SHP77 (cell line): Measurements from ENCODE around the gene PPIB.

Source experiments
- DNase-seq, 2 experiments: peaks; one replicate each; lab custom pipeline; 2025; lab: John Stamatoyannopoulos, UW

PPIB gene

GRCh38 chr15:64158363-64159134 is 4.3 kb downstream of the PPIB start:
- no peak for DNase-seq

GRCh38 chr15:64157599-64158125 is 5.2 kb downstream of the PPIB start:
- no peak for DNase-seq

DNA sequence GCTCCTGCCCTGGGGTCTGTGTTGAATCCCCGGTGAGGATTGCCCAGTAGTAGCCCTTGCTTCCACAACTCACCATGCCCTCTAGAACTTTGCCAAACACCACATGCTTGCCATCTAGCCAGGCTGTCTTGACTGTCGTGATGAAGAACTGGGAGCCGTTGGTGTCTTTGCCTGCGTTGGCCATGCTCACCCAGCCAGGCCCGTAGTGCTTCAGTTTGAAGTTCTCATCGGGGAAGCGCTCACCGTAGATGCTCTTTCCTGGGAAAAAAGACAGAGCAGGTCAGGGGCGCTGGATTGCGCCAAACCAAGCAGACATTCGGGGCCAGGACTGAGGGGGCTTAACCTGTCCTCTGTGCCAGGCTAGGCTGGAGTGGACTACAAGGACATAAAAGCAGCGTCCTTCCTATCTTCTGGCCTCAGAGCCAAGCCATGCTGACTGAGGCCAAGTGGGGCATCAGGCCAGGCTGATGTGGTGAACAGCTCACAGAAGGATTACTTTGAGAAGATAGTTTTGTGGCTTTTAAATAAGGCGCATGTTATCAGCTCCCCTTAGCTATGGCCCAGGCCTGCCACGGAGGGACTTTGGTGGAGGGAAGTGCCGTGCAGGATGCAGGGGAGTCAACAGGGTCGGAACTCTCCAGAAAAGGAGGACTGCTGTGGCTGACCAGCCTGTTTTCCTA is 6.0 kb downstream of the PPIB start:
- no peak for DNase-seq

GRCh38 chr15:64155802-64156651 is 6.8 kb downstream of the PPIB start:
- no peak for DNase-seq

DNA sequence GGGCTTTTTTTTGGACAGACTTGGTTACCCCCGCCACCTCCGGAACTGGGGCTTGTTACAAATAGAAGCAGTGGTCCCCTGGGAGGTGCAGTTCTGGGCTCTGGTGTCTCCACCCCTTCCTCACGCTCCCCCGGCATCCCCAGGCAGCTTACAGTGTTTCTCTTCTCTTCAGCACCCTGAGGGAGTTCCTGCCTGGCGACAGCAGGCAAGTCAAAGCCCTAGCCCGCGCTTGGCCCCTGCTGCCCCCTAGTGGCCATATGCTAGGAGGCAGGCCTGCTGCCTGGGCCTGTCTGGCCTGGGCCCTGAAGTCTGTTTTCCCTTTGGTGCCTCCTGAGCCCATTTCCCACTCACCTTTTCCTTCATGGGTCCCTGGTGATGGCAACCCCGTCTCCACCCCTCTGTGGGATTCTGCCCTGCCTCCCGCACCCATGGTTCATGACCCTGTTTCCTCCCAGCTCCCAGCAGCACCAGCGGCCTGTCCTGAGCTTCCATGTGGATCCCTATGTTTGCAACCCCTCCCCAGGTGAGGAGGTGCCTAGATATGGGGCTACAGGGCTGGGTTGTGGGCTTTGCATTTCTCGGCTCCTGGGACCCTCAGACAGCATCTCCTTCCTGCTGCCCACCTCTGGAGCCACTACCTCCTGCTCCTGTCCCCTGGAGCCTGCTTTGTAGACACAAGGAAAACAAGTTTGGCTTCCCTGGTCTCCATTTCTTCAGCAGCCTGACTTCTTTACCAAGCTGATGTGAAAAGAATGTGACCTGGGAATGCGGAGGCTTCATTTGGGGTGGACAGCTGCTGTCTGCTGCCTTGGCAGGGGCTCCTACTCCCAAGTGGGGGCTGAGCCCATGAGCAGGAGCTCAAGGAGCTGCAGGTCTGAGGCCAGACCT is 9.1 kb downstream of the PPIB start:
- peak; percentile 84 to 87 for DNase-seq

DNA sequence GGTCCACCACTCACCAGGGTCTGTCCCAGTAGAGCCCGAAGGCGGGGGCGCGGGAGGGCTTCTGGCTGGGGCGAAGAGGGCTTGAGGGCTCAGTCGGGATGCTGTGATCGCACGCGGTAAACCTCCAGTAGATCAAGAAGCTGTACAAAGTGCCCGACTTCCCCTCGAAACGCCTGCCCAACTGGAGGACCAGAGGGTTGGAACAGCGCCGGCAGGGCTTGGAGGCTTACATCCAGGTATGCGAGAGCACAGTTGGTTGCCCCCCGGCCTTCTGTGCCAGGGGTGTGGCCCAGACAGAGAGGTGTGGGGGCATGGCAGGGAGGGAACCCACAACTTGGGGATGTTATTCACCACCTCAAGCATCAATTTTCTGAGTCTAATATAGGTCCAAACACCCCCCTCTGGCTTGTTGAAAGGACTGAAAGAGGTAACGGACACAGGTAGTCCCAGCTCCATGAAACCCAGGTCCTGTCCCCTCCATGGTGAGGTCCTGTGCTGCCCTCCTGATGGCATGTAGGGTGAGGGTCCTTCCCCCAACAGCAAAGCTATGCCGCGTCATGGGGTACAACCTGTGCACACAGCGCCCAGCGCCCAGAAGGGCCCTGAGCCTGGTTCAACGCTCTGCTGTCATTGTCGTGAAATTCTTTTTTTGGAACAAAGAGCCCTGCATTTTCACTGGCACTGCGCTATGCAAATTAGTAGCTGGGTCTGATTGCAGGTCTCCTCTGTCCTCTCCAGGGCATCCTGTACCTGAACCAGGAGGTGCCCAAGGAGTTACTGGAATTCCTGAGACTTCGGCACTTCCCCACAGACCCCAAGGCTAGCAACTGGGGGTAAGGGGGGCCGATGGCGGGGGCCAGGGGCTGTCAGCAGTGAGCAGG is 10.1 kb downstream of the PPIB start:
- DNase-seq, result no peak

- peak in 1 of 2 experiments; percentile 39 for DNase-seq
Observed at GRCh38 chr15:64151727-64152506, 10.9 kb downstream of the PPIB start, which contains the start of gene SNX22. TSS of gene SNX22 (plus strand) at chr15:64151731. CDS start at chr15:64151776, 45 bp downstream.

GRCh38 chr15:64149893-64150578 is 12.8 kb downstream of the PPIB start:
- DNase-seq, result no peak

GRCh38 chr15:64149424-64149823 is 13.4 kb downstream of the PPIB start:
- DNase-seq, result peak in 1 of 2 experiments; percentile 15

DNA sequence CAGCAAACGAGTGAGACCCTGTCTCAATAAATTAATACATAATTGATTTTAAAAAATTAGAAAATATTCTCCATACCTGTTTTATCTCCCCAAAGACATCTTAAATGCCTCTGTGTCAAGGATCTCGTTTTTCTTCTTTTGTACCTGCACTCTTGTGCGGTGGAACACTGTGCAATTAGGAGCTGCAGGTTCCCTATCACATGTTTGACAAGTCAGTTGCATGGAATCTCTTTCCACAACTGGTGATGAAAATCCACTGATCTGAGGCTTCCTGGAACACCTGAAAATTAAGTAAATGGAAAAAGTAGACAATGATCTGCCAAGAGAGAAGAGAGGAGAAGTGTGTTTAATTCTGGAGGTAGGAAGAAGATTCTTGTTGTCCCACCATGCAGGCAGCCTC is 14.2 kb downstream of the PPIB start:
- no peak for DNase-seq

DNA sequence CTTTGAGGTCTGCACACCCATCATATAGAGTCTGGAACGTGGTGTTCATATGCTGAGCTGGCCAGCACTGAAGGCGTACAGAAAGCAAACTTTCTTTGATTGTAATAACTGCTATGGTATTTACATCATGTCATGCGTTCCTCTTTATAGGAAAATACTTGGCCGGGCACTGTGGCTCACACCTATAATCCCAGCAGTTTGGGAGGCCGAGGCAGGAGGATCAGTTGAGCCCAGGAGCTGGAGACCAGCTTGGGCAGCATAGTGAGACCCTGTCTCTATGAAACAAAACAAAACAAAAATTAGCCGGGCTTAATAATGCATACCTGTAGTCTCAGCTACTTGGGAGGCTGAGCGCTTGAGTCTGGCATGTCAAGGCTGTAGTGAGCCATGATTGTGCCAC is 14.7 kb downstream of the PPIB start:
- DNase-seq, result no peak

DNA sequence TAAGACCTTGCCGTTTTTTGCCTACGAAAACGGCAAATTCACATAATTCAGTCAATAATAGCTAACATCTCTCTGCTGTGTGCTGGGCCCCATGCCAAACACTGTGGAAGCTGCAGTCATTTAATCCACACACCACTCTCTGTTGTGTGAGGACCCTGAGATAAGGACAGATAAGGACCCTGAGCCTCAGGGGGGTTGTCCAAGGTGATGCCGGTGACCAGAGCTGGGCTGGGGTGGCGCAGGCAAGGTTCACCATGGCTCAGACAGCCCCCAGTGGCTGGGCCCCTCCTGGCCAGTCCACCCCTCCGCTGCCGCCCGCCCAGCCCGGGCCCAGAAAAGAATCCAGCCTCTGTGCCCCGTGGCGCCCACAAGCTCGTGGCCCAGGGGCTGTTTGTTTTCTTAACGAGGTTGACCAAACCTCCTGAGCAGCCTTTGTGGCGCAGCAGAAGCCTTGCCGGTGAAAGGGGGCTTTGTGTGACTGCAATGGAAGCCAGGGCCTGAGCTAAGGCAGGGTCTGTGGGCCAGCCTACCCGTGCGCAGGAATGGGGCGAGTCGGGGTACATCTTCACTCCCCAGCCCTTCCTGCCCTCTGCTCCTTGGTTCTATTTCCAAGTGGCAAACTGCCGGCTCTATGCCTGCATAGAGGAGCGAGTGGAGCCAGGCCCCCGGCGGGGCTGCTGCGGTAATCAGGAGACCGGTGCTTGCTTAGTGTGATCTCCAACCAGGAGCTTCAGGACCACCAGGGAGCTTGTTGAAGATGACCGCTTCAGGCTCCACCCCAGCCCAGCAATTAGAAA is 15.7 kb downstream of the PPIB start:
- DNase-seq, result no peak

- no peak for DNase-seq
Observed at GRCh38 chr15:64146520-64146884, 16.3 kb downstream of the PPIB start.

DNA sequence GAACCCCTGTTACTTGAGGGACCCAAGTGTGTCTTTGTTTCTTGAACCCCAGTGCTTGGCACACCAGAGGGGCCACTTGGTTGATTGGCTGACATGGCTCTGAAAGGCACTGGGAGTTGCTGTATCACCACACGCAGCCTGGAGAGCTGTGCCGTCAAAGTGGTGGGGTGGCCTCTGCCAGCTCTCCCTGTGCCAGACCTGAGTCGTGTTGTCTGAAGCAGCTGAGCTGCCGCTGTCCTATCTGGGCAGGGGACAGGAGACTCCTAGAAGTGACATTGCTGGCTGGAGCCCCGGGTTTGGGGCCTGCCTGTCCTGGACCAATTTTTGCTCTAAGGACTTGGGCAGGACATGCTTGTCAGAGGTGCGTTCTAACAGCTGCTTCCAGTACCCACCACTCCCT is 16.8 kb downstream of the PPIB start:
- DNase-seq, result no peak

DNA sequence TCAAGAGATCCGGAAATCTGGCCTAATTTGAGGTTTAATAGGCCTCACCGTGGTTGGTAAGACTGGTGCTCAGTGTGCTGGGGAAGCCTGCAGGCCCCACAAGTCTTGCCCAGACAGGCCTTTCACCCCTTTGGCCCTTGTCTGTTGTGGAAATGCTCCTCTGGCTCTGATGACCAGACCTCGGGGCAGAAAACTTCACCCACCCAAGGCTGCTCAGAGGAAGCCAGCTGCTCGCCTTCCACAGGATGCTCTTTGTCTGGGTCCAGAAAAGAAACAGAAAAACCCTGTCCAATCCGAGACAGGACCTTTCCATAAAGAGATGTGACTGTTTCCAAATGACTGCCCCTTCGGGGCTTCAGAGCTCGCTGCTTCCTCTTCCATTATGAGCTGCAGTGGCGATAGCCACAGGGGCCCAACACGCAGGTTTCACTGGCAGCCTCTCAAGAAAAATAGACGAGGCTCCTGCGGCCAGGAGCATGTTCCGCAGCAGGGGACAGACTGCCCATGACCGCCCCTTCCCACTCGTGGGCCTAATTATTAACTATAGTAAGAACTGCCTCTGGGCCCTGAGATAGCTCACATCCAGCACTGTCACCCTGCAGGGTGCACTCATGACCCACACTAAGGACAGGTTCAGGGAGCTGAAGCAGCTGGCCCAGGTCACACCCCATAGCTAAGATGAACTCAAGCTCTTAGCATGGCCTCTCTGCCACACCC is 18.1 kb downstream of the PPIB start:
- no peak for DNase-seq

DNA sequence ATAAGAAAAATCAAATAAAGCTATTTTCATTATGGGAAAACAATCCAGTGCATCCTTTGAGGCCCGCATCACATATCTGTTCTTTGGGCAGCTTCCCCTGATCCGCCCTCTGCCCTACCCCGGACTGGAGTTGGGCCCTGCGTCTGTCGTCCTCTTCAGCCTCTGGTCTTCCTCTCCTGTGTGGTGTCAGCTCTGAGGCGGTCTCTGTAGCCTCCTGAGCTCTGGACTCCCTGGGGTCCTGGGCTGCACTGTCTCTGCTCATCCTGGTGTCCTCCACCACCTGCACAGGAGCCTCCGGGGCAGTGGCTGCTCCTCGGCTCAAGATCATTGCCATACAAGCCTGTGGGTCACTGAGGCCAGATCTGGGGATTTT is 18.6 kb downstream of the PPIB start:
- DNase-seq, result no peak

DNA sequence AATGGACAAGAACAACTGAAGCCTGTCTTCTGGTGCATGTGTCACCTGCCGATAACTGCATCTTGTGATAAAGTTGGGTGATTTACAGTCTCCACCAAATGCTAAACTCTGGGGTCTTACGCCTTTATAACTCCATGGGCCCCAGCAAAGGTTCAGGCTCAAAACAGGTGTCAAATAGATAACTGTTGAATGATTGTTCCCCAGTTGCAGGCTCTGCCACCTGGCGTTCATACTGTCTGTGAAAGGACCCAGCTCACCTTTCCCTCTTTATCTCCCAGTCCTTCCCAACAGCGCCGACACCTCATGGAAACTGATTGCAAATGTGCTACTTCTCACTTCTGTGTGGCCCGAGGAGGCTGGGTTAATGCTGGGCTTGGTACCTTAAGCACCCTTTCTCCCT is 19.5 kb downstream of the PPIB start:
- no peak for DNase-seq
